RCC 7860 (cell line): ENCODE measurements around the gene METTL3.
A peak's percentile ranks its signal among the peaks of the same experiment; 100 is the strongest.

Source experiments
- DNase-seq: peaks from one replicate; pipeline ENCODE4 v3.0.0-alpha.2; 2015; ENCODE audit warnings: low spot score
- FAIRE-seq: peaks from 2 replicates; lab custom pipeline; 2012; peaks lifted over from hg19 to GRCh38; lab: Jason Lieb, UNC

METTL3 gene

GRCh38 chr14:21486640-21487087 is 24.5 kb downstream of the METTL3 start:
- FAIRE-seq (no peak), DNase-seq (no peak)

- peak; percentile 67 for FAIRE-seq
- peak; percentile 90 for DNase-seq
These were observed 34.0 kb downstream of the METTL3 start, which contains the start of the genes RAB2B and TOX4 for GRCh38 chr14:21476925-21477681. TSS of gene RAB2B (minus strand) at chr14:21476959. CDS start at chr14:21476872, 87 bp downstream. TSS of gene TOX4 (plus strand) at chr14:21477195. CDS start at chr14:21477279, 84 bp downstream.

DNA sequence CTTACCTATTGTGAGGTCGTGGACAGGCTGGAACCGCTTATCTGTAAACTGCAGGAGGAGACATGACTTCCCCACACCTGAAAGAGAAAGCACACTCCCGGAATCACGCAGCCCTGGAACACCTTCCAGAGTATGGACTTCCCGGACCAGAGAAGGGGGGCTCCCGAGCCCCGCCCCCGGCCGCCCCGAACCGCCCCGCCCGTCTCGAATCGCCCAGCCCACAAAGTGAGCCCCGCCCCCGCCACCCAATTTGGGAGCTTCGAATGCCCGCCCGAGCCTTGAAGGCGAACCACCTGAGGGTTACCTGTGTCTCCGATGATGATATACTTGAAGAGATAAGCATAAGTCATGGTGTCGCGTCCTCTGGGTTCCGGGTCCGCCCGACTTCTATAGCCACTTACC is 34.6 kb downstream of the METTL3 start:
- DNase-seq (peak; percentile 41), FAIRE-seq (no peak)

DNA sequence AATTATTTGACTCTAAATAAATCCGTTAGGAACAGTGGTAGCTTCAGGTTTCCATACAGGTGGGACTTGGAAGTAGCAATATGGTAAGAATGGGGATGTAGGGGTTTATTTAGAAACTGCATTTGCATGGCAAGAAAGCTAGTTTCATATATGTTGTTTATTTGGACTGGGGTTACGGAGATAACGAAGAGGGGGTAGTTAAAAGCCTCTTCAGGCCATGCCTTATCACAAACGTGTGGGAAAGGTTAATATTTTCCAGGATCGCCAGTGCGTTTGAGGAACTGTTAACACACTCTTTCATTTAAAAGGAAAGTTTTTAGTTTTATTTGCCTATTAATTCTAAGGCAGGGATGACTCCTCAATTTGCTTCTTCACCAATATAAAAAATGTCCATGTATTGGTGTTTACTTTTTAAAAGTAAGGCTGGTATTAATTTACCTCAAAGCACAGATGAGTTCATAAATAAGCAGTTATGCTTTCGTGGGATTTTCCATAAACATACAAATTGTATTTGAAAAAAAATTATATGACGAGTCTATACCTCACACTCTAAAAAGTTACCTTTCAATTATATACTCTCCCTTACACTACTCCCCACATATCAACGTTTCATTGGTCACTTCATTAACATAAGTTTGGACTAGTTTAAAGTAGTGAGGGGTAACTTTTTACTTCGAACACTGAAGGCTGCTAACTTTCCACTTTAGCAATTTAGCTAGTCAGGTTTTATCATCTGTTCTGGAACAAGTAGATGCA is 35.2 kb downstream of the METTL3 start:
- no peak for FAIRE-seq
- DNase-seq, result no peak

GRCh38 chr14:21467616-21468015 is 43.5 kb downstream of the METTL3 start:
- FAIRE-seq (no peak), DNase-seq (no peak)

DNA sequence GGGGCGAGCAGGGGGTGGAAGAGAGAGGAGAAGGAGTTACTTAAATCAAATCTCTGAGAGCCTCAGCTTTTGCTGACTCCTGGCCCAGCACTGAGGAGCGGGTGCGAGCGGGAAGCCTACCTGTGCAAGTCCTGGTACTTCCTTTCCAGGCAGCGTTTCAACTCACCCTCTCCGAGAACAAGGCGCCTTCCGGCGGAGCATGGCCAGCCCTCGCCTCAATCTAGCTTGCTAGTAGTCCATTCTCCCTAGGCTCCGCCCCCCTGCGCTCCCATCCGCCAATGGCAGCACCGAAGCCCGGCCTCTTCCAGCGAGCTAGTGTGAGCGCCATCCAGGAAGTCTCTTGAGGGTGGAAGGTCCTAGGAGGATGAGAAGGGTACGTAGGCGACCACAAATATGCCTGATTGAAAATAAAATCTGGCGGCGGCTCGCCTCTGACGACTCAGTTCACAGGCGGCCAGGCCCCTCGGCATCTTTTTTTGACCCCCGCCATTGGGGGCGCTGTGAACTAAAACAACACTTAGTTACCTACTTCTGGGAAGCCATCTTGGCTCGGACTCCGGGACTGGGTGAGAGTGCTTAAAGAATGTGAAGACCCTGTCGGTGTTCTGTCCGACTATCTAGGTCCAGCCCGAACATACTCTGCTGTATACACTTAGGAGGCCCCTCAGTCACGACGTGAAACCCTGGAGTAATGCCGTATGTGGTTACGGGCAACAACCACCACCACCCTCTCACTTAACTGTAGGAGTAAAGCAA is 55.0 kb downstream of the METTL3 start, which contains the start of gene CHD8:
Gene CHD8, minus strand, starts transcription at position 212 of the 756 bp plus-strand sequence. CDS start 24,480 bp downstream, outside the sequence.
- FAIRE-seq (peak; percentile 78), DNase-seq (peak; percentile 95)

GRCh38 chr14:21455592-21455911 is 55.6 kb downstream of the METTL3 start:
- DNase-seq (no peak), FAIRE-seq (no peak)

DNA sequence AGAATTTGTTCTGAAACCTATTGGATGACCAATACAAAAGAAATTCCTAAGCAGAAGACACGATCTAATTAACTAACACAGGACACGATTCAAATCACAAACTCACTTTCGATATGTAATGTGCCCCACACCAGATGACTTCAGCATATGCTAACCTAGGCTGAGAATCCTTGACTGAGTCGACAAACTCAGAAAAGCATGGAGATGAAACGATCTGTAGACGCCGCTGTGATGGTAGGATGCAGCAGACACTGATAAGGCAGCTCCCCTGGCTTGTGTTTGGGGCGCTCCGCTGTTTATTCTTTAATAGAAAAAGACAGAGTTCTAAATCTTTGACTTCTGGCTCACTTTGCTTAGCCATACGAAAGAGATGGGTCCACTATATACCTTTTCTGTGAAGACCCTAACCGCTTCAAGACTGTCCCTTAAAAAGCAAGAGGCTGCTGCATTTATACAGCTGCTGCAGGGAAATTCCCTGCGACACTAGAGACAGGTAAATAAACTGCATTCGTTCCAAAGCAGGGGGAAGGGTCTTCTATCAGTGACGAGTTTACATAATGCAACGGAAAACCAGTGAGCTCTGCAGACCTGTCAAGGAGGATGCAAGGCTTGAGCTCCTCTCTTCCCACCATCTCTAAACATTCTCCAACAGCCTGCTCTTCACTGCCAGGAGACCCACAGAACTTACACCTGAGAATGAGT is 56.1 kb downstream of the METTL3 start:
- FAIRE-seq (no peak), DNase-seq (no peak)

DNA sequence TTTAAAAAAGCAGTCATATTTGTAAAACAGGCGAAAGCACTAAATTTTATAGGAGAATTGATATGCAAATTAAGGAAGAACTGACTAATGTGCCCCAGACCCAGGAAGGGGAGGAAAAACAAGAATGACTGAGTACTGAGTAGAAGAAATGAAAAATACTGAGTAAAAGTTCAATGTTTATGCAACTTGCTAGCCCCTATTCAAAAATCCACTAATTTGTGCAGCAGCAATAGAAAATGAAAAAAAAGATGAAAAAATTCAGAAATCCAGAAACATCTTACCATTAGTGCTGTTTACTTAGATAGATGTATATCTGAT is 61.3 kb downstream of the METTL3 start:
- no peak for DNase-seq
- no peak for FAIRE-seq
